Measurements from ENCODE around the gene MKX. TPM values are rescaled to one million over a fixed set of nuclear protein-coding genes. Genes with fewer than 3 reads are reported as not detected.

Gene MKX
- total RNA-seq, 1 experiment from 2014 or later = 1.5 TPM

GRCh38 chr10:27695706-27696105 lies 49.9 kb downstream of the MKX start:
- Mint-ChIP-seq H3K4me3 (ENCODE audit: low read depth, unreplicated experiment) (no peak overlapping the region), H3K4me1 (ENCODE audit: low read depth, unreplicated experiment) (no peaks in the 10 kb centered on the region), H3K27ac (ENCODE audit: unreplicated experiment) (no peak overlapping the region), H3K36me3 (ENCODE audit: insufficient read depth, unreplicated experiment) (no peaks in the 10 kb centered on the region), H3K9me3 (ENCODE audit: low read depth, unreplicated experiment) (no peaks in the 10 kb centered on the region), H3K27me3 (ENCODE audit: unreplicated experiment) (peaks cover 16% of the 10 kb centered on the region)
- no peak for DNase-seq
- CTCF ChIA-PET = no interaction called here
- intact Hi-C loops (cut with micrococcal nuclease; ENCODE audit: unreplicated experiment) = no loop called here
- BruUV-seq (replicated peaks) = no TSS peak
- no peak for TF ChIP-seq CTCF (IDR thresholded peaks at IDR 0.05; ENCODE audit: unreplicated experiment)

- no peaks in the 10 kb centered on the region for H3K36me3 Mint-ChIP-seq (ENCODE audit: insufficient read depth, unreplicated experiment)
- BruUV-seq (replicated peaks) = no TSS peak
- H3K27ac Mint-ChIP-seq (ENCODE audit: unreplicated experiment) = no peak overlapping the region
- H3K9me3 Mint-ChIP-seq (ENCODE audit: low read depth, unreplicated experiment) = no peaks in the 10 kb centered on the region
- no peak for TF ChIP-seq CTCF (IDR thresholded peaks at IDR 0.05; ENCODE audit: unreplicated experiment)
- CTCF ChIA-PET = interaction anchor here (0.6 kb wide), 1 partner anchor 9 kb away, joined by 5 read pairs; no protein-coding TSS in a partner anchor
- H3K27me3 Mint-ChIP-seq (ENCODE audit: unreplicated experiment) = peaks cover 16% of the 10 kb centered on the region
- no peak overlapping the region for H3K4me3 Mint-ChIP-seq (ENCODE audit: low read depth, unreplicated experiment)
- no peak for DNase-seq
- intact Hi-C loops (cut with micrococcal nuclease; ENCODE audit: unreplicated experiment) = no loop called here
- no peaks in the 10 kb centered on the region for H3K4me1 Mint-ChIP-seq (ENCODE audit: low read depth, unreplicated experiment)
Observed at GRCh38 chr10:27695088-27695487, 50.5 kb downstream of the MKX start.

- TF ChIP-seq CTCF (IDR thresholded peaks at IDR 0.05; ENCODE audit: unreplicated experiment) = no peak
- H3K9me3 Mint-ChIP-seq (ENCODE audit: low read depth, unreplicated experiment) = no peaks in the 10 kb centered on the region
- H3K27ac Mint-ChIP-seq (ENCODE audit: unreplicated experiment) = no peak overlapping the region
- intact Hi-C loops (cut with micrococcal nuclease; ENCODE audit: unreplicated experiment) = no loop called here
- no peak for DNase-seq
- CTCF ChIA-PET = interaction anchor here (0.6 kb wide), 1 partner anchor 676 kb away, joined by 4 read pairs; no protein-coding TSS in a partner anchor
- peaks cover 17% of the 10 kb centered on the region for H3K27me3 Mint-ChIP-seq (ENCODE audit: unreplicated experiment)
- H3K36me3 Mint-ChIP-seq (ENCODE audit: insufficient read depth, unreplicated experiment) = no peaks in the 10 kb centered on the region
- no TSS peak for BruUV-seq (replicated peaks)
- no peaks in the 10 kb centered on the region for H3K4me1 Mint-ChIP-seq (ENCODE audit: low read depth, unreplicated experiment)
- no peak overlapping the region for H3K4me3 Mint-ChIP-seq (ENCODE audit: low read depth, unreplicated experiment)
Observed at GRCh38 chr10:27692663-27693062, 53.0 kb downstream of the MKX start.

- TF ChIP-seq CTCF (IDR thresholded peaks at IDR 0.05; ENCODE audit: unreplicated experiment) = no peak
- no TSS peak for BruUV-seq (replicated peaks)
- CTCF ChIA-PET = no interaction called here
Observed at GRCh38 chr10:27688991-27689390, 56.6 kb downstream of the MKX start.

More at GRCh38 chr10:27688991-27689390, 56.6 kb downstream of the MKX start:
- intact Hi-C loops (cut with micrococcal nuclease; ENCODE audit: unreplicated experiment) = no loop called here
- no peak for DNase-seq
- H3K27ac Mint-ChIP-seq (ENCODE audit: unreplicated experiment) = no peak overlapping the region
- no peaks in the 10 kb centered on the region for H3K4me1 Mint-ChIP-seq (ENCODE audit: low read depth, unreplicated experiment)
- peaks cover 11% of the 10 kb centered on the region for H3K27me3 Mint-ChIP-seq (ENCODE audit: unreplicated experiment)
- no peaks in the 10 kb centered on the region for H3K36me3 Mint-ChIP-seq (ENCODE audit: insufficient read depth, unreplicated experiment)
- H3K4me3 Mint-ChIP-seq (ENCODE audit: low read depth, unreplicated experiment) = no peak overlapping the region
- H3K9me3 Mint-ChIP-seq (ENCODE audit: low read depth, unreplicated experiment) = no peaks in the 10 kb centered on the region

All from Calu3 (cell line).